Measurements from ENCODE around the gene MYCBP2.

DNA sequence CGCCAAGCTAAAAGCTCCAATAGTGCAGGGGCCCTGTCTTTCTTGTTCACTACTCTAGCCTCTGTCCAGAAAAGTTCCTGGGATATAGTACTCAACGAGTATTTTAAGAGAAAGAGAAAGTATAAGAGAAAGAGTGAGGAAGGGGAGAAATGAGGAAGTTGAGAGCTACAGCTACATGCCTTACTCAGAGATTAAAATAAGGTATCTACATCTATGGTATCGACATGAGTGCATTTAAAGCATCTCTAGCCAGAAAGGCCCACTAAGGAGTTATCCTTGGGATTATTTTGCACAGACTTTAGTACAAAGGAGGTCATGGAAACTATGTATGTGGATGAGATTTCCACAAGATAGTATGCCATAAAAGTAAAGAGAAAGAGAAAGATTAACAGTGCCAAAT lies 28.5 kb downstream of the MYCBP2 start:
- TF ChIP-seq YY1 (IDR thresholded peaks at IDR 0.05; ENCODE audit: insufficient read depth, insufficient read length): no peak
- TF ChIP-seq ZNF274 (IDR thresholded peaks at IDR 0.05; ENCODE audit: low read depth, low read length): no peak
